Brain pericyte (primary cell): ENCODE measurements around the gene TRIM39.
"Not testable (repeated sequence)": the region's sequence is repeated elsewhere in the genome, so short reads cannot be mapped to it uniquely, and the experiment has no call there.

Source experiments
- DNase-seq: peaks from one replicate; pipeline ENCODE4 v3.0.0-alpha.2; 2012; ENCODE audit warnings: low read depth, low spot score

The TRIM39 gene

DNA sequence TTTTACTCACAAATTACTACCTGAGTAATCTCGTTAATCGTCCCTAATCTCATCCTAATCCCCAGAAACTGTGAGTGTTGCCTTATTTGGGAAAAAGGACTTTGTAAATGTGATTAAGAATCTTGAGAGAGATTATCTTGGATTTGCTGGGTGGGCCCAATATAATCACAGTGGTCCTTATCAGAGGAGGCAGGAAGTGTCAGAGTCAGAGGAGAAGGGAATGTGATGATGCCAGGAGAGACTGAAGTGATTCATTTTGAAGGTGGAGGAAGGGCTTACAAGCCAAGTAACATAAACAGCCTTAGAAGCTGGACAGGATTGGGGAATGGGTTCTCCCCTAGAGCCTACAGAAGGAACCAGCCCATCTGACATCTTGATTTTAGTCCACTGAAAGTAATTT is 34.9 kb downstream of the TRIM39 start:
- no peak for DNase-seq

DNA sequence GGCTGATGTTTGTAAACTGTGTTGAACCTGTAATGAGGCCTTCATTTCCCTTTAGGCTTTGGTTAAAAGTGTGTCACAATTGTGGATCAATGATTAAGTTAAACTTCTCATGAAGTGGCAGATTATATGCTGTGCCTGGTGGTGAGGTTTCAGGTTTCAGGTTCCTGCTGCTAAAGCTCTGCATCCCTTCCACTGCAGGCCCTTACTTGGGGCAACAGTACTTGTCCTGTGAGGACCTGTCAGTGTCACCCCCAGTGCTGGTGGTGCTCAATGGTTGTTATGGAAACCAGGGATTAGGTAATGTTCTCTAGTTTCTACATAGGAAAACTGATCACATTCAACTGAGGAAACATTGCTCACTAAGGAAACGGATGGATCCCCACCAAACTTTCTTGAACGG is 36.7 kb downstream of the TRIM39 start:
- DNase-seq: no peak

DNA sequence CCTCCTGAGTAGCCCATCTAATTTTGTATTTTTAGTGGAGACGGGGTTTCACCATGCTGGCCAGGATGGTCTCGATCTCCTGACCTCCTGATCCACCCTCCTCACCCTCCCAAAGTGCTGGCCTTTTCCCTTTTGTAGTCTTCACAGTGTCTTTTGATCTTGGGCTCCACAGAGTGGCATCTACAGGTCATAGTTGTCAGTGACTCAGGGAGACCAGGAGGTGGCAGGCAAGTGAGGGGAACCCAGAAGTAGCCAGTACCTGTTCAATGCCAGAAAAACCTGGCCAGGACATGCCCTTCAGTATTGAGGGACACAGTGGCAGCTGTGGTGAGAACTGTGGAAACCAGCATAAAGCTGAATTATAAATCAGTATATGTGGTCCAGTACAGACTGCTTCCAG is 37.9 kb downstream of the TRIM39 start:
- no peak for DNase-seq

DNA sequence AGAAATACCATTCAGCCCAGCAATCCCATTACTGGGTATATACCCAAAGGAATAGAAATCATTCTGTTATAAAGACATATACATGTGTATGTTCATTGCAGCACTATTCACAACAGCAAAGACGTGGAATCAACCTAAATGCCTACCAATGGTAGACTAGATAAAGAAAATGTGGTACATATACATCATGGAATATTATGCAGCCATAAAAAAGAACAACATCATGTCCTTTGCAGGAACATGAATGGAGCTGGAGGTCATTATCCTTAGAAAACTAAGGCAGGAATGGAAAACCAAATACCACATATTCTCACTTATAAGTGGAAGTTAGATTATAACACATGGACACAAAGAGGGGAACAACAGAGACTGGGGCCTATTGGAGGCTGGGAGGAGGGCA is 42.6 kb downstream of the TRIM39 start:
- DNase-seq: not testable (repeated sequence)

DNA sequence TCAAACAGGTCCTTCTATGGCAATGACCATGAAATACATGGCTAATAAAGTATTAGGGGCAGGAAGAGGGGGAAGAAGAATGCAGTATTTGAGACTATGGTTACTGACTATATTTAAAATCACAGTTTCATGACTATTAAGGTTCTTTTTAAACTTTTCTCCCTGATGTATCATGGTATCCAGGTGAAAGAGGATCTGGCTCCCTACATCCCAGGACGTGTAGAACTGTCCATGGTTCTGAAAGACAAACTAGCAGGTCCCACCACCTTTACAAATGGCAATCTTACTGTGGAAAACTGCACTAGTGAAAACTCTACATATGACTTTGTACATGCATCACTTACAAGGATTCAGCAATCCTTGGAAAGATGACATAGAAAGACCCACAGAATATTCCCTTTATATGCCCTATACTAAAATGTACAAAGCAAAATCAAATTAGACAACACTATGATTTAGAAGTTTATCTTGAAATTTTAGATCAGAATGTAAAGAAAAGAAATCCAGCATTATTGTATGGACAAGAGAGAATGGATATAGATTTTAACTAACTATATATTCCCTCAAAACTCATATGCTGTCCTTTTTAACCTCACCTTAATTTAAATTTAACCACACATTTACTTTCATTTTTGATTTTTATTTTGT is 51.7 kb downstream of the TRIM39 start:
- no peak for DNase-seq

DNA sequence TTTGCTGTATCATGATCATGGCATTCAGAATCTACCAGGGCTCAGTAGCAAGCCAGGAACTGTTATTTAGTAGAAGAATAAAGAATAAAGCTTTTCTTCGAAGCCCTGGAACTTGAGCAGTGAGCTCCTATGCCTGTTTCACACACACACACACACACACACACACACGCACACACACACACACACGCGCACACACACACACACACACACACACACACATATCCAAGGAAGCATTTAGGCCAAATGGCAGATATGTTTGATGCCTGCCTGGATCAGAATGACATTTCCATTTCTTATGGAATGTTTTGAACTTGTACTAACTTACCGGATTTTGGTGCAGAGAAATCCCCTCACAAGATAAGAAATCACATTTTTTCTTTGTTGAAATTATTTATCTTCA is 53.7 kb downstream of the TRIM39 start:
- DNase-seq: no peak

DNA sequence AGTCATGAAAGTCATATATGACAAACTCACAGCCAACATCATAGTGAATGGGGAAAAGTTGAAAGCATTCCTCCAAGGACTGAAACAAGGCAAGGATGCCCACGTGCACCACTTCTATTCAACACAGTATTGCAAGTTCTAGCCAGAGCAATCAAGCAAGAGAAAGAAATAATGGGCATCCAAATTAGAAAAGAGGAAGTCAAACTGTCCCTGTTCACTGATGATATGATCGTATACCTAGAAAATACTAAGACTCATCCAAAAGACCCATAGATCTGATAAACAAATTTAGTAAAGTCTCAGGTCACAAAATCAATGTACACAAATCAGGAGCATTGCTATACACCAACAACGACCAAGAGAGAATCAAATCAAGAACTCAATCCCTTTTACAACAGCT is 59.4 kb downstream of the TRIM39 start:
- no peak for DNase-seq

DNA sequence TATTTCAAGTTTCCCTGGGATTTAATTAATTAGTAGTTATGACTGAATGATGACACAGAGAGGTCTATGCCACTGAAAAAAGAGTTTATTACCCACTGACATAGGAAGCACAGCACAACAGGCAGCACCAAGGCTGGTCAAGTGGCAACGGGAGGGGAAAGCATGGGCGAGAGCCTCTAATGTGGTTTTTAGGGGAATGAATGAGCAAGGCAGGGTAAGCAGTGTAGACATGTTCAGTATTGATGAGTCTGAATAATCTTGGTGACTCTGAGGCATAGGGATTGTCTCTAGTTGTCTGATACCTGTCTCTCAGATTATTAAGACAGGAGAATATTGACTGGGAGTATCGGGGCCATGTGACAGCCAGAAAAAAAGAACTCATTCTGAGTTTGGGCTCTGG is 64.5 kb downstream of the TRIM39 start:
- DNase-seq: no peak
